HepG2 (cell line): ENCODE results near the gene FAM240A. TPM values are rescaled to one million over a fixed set of nuclear protein-coding genes. Genes with fewer than 3 reads are reported as not detected.

Source experiments
- ATAC-seq: fragments of 200-7000 bp; cut with Tn5 transposase; 3 replicates; pipeline ENCODE4 v1.9.1; 2020; ENCODE audit warnings: mild to moderate bottlenecking, moderate library complexity
- BruUV-seq: library from RNA; stranded (reverse); fragments of 400-500 nt; replicated peaks from 2 replicates; lab custom pipeline; 2021; lab: Mats Ljungman, UMichigan
- CTCF ChIA-PET: fragments of 300-600 bp; formaldehyde crosslinking; extraction: SDS; loops from one replicate; lab custom pipeline; 2021; ENCODE audit warnings: low total read pairs, inconsistent platforms, low intra/inter-chr PET ratio; lab: Yijun Ruan, JAX
- POLR2A ChIA-PET: fragments of 350-600 bp; sonication (Branson Sonifier 250); formaldehyde crosslinking; loops from one replicate; lab custom pipeline; 2020; ENCODE audit warnings: antibody characterized with exemption, inconsistent platforms; lab: Yijun Ruan, JAX
- DNase-seq: peaks from one replicate; pipeline ENCODE4 v3.0.0-alpha.2; 2015; ENCODE audit warnings: low spot score
- FAIRE-seq: peaks from 3 replicates; lab custom pipeline; 2011; peaks lifted over from hg19 to GRCh38; lab: Jason Lieb, UNC
- H2AFZ ChIP-seq: one replicate; pipeline ENCODE4 v1.6.1; 2011; ENCODE audit warnings: low read length, inconsistent platforms
- H3K27ac ChIP-seq: fragments of 300-600 bp; 3 replicates; pipeline ENCODE4 v1.8.0; 2011; ENCODE audit warnings: mixed run types, mild to moderate bottlenecking, mixed read lengths, low read length, inconsistent platforms; ENCODE audit not compliant: insufficient read depth; ENCODE audit errors: extremely low read length
- H3K27me3 ChIP-seq, 2 experiments: fragments of 200-600 bp in 1 of 2; 2 replicates in 1 of 2; 3 replicates in 1 of 2; pipeline versions ENCODE4 v1.6.0 to v1.8.0; 2011; ENCODE audit warnings: low read length in 2 of 2, mild to moderate bottlenecking in 2 of 2, moderate library complexity in 2 of 2, inconsistent platforms in 1 of 2; ENCODE audit not compliant: insufficient read depth in 2 of 2, control insufficient read depth in 1 of 2
- H3K36me3 ChIP-seq, 2 experiments: fragments of 200-600 bp in 1 of 2; replicated peaks in 1 of 2; 2 replicates in 1 of 2; 3 replicates in 1 of 2; pipeline versions ENCODE4 v1.5.1 to v1.8.0; 2011; ENCODE audit warnings: low read length in 2 of 2, inconsistent platforms in 1 of 2; ENCODE audit not compliant: insufficient read depth in 2 of 2, control insufficient read depth in 1 of 2
- H3K4me1 ChIP-seq: 2 replicates; pipeline ENCODE4 v1.5.1; 2012; ENCODE audit warnings: low read length, inconsistent platforms; ENCODE audit not compliant: insufficient read depth
- H3K4me2 ChIP-seq: 2 replicates; pipeline ENCODE4 v1.6.0; 2011; ENCODE audit warnings: low read depth, low read length, inconsistent platforms
- H3K4me3 ChIP-seq, 3 experiments: fragments of 200-600 bp in 1 of 3; sonication (generic), shearing (Covaris generic) in 1 of 3; replicated peaks in 1 of 3; 2 replicates each; pipeline ENCODE4 v1.5.1; 2011 to 2016; ENCODE audit warnings: low read length in 3 of 3, inconsistent platforms in 2 of 3, low read depth in 2 of 3, mild to moderate bottlenecking in 2 of 3, control low read depth in 1 of 3, mixed read lengths in 1 of 3; ENCODE audit not compliant: insufficient read depth in 1 of 3
- H3K79me2 ChIP-seq: one replicate; pipeline ENCODE4 v1.6.1; 2011; ENCODE audit warnings: low read length, inconsistent platforms; ENCODE audit not compliant: insufficient read depth
- H3K9ac ChIP-seq: 2 replicates; pipeline ENCODE4 v1.6.0; 2011; ENCODE audit warnings: mild to moderate bottlenecking, low read depth, low read length, inconsistent platforms; ENCODE audit not compliant: insufficient read depth
- H3K9me3 ChIP-seq: 2 replicates; pipeline ENCODE4 v1.5.1; 2012; ENCODE audit warnings: mild to moderate bottlenecking, low read length
- H4K20me1 ChIP-seq: 2 replicates; pipeline ENCODE4 v1.6.0; 2011; ENCODE audit warnings: inconsistent platforms, mild to moderate bottlenecking, low read length, moderate library complexity; ENCODE audit not compliant: insufficient read depth
- BRD4 ChIP-seq: sonication (generic); formaldehyde crosslinking; IDR thresholded peaks from 2 replicates; pipeline ENCODE4 v1.4.0; 2020; ENCODE audit warnings: missing genetic modification reagents
- BRF2 ChIP-seq: sonication (generic); formaldehyde crosslinking; IDR thresholded peaks from 2 replicates; pipeline ENCODE4 v1.8.1; 2022; ENCODE audit warnings: mild to moderate bottlenecking, missing genetic modification reagents
- ELF1 ChIP-seq: sonication (generic); formaldehyde crosslinking; IDR thresholded peaks from 2 replicates; pipeline ENCODE4 v1.4.0; 2020; ENCODE audit warnings: missing genetic modification reagents
- HNRNPK ChIP-seq: fragments of 200-400 bp; formaldehyde crosslinking; IDR thresholded peaks from 2 replicates; pipeline ENCODE4 v1.6.1; 2018; ENCODE audit warnings: low read length, low read depth, moderate library complexity, mild to moderate bottlenecking; ENCODE audit not compliant: poor library complexity, severe bottlenecking
- KDM4B ChIP-seq: sonication (generic); formaldehyde crosslinking; IDR thresholded peaks from 2 replicates; pipeline ENCODE4 v1.4.0; 2020; ENCODE audit warnings: missing genetic modification reagents
- MAX ChIP-seq: IDR thresholded peaks from 2 replicates; pipeline ENCODE4 v1.6.1; 2012; ENCODE audit warnings: inconsistent platforms
- NRL ChIP-seq: sonication (generic); formaldehyde crosslinking; IDR thresholded peaks from 2 replicates; pipeline ENCODE4 v1.5.0; 2020; ENCODE audit warnings: missing genetic modification reagents, mild to moderate bottlenecking, moderate library complexity, borderline replicate concordance
- POGZ ChIP-seq: sonication (generic); formaldehyde crosslinking; IDR thresholded peaks from 2 replicates; pipeline ENCODE4 v1.4.0; 2020; ENCODE audit warnings: mild to moderate bottlenecking, missing genetic modification reagents
- SMC3 ChIP-seq: IDR thresholded peaks from 2 replicates; pipeline ENCODE4 v1.6.1; 2011; ENCODE audit warnings: low read length, improper control_type of control experiment
- ZBTB33 ChIP-seq: sonication (generic); formaldehyde crosslinking; IDR thresholded peaks from 2 replicates; pipeline ENCODE4 v1.4.0; 2020; ENCODE audit warnings: missing genetic modification reagents
- ZBTB8A ChIP-seq: sonication (generic); formaldehyde crosslinking; IDR thresholded peaks from 2 replicates; pipeline ENCODE4 v1.4.0; 2020; ENCODE audit warnings: mild to moderate bottlenecking, low read depth, missing genetic modification reagents, borderline replicate concordance
- ZNF20 ChIP-seq: sonication (generic); formaldehyde crosslinking; IDR thresholded peaks from 2 replicates; pipeline ENCODE4 v1.4.0; 2020; ENCODE audit warnings: mild to moderate bottlenecking, moderate library complexity, missing genetic modification reagents
- ZNF367 ChIP-seq: sonication (generic); formaldehyde crosslinking; IDR thresholded peaks from 2 replicates; pipeline ENCODE4 v1.4.0; 2020; ENCODE audit warnings: missing genetic modification reagents, borderline replicate concordance
- ZNF513 ChIP-seq: sonication (generic); formaldehyde crosslinking; conservative IDR thresholded peaks from 2 replicates; pipeline ENCODE4 v1.5.0; 2020; ENCODE audit warnings: missing genetic modification reagents
- ZSCAN20 ChIP-seq: sonication (generic); formaldehyde crosslinking; IDR thresholded peaks from 2 replicates; pipeline ENCODE4 v1.4.0; 2020; ENCODE audit warnings: missing genetic modification reagents, mild to moderate bottlenecking, borderline replicate concordance
- ZZZ3 ChIP-seq: sonication (generic); formaldehyde crosslinking; IDR thresholded peaks from 2 replicates; pipeline ENCODE4 v1.4.0; 2020; ENCODE audit warnings: missing genetic modification reagents, mild to moderate bottlenecking, borderline replicate concordance
- WGBS: methylation state at CpG from one replicate; pipeline ENCODE4 v1.1.6; 2017; ENCODE audit warnings: low lambda C conversion rate; 5-methylcytosine and 5-hydroxymethylcytosine counted together
- in situ Hi-C: cut with HindIII; loops from 2 replicates; pipeline ENCODE4 v1.10.0; 2017; ENCODE audit warnings: low pct_unique_long_range_greater_than_20kb; ENCODE audit not compliant: extremely low pct_ligation_motif_present
- intact Hi-C: fragments of 100-400 bp; cut with micrococcal nuclease; formaldehyde crosslinking; loops from one replicate; pipeline ENCODE4 v1.10.0; 2022; ENCODE audit not compliant: unreplicated experiment
- polyA plus RNA-seq, 8 experiments: library from polyadenylated mRNA; depleted of rRNA in 3 of 8; stranded (reverse) in 7 of 8; unstranded in 1 of 8; fragments of >200 nt; fragmentation: Illumina TruSeq in 4 of 8; extraction: Trizol in 4 of 8; gene quantifications; 2 replicates each; pipeline versions ENCODE4 v1.2.1 to v1.2.3, GENCODE V29; 2011 to 2016; ENCODE audit warnings: low read depth in 4 of 8, missing spikeins in 1 of 8, mixed read lengths in 1 of 8; ENCODE audit not compliant: insufficient read depth in 1 of 8
- total RNA-seq, 5 experiments: library from RNA; depleted of rRNA; stranded (reverse); fragments of >200 nt; fragmentation: Illumina TruSeq; extraction: Trizol; gene quantifications; 2 replicates each; pipeline ENCODE4 v1.2.3, GENCODE V29; 2016; ENCODE audit warnings: low read depth in 1 of 5

The FAM240A gene
- total and polyA plus RNA-seq, 2 of the 13 experiments (the other 11 are each of a cell fraction or from before 2014, with no cell fraction given): not detected

GRCh38 chr3:46573701-46574100, 38.6 kb upstream of the FAM240A start:
- intact Hi-C loops: loop anchor here (1.0 kb wide), 1 partner anchor 7 kb away; the partner anchor contains the start of gene LRRC2
- DNase-seq: no peak
- Histone ChIP-seq H3K27me3 (no peaks in the 10 kb centered on the region), H2AFZ (no peak overlapping the region), H3K27ac (no peak overlapping the region), H3K9ac (no peak overlapping the region), H3K79me2 (no peaks in the 10 kb centered on the region), H3K9me3 (no peaks in the 10 kb centered on the region)
- ATAC-seq: no peak
- 87% methylated on average over 4 of the region's 4 CpGs for WGBS
- ChIA-PET CTCF (no interaction called here), POLR2A (interaction anchor here (0.6 kb wide), 1 partner anchor 13 kb away, joined by 3 read pairs; no protein-coding TSS in a partner anchor)
- TF ChIP-seq ELF1 (CRISPR knock-in tag) (no peak), BRD4 (CRISPR knock-in tag) (no peak), ZNF513 (CRISPR knock-in tag) (no peak), BRF2 (CRISPR knock-in tag) (no peak), HNRNPK (no peak), ZNF367 (CRISPR knock-in tag) (no peak), ZNF20 (CRISPR knock-in tag) (no peak), KDM4B (CRISPR knock-in tag) (no peak), ZSCAN20 (CRISPR knock-in tag) (no peak), NRL (no peak), ZBTB33 (CRISPR knock-in tag) (no peak), SMC3 (no peak), ZBTB8A (no peak), ZZZ3 (CRISPR knock-in tag) (no peak), POGZ (no peak), MAX (no peak)
- TF ChIP-seq, all 625 proteins: peak for 0
- BruUV-seq: no TSS peak
- H3K4me3 ChIP-seq: no peak overlapping the region
- FAIRE-seq: no peak
- in situ Hi-C loops: no loop called here
- no peaks in the 10 kb centered on the region for H3K36me3 ChIP-seq
- H3K4me2 ChIP-seq: no peak overlapping the region; the same call in 1 of the 2 replicates
- no peaks in the 10 kb centered on the region for H4K20me1 ChIP-seq
- H3K4me1 ChIP-seq: peaks cover 46% of the 10 kb centered on the region
